ENCODE data around the gene IGFBP1. TPM values are rescaled to one million over a fixed set of nuclear protein-coding genes. Genes with fewer than 3 reads are reported as not detected.
A peak's percentile ranks its signal among the peaks of the same experiment; 100 is the strongest.

The IGFBP1 gene
- total and polyA plus RNA-seq, 2 of the 13 experiments (the other 11 are each of a cell fraction or from before 2014, with no cell fraction given) = 5.4 to 885 TPM

GRCh38 chr7:45920502-45921380, 32.5 kb downstream of the IGFBP1 start, which contains the start of gene IGFBP3 (continued):
- TF ChIP-seq ZNF768 (CRISPR knock-in tag; IDR thresholded peaks at IDR 0.05) = no peak
- TF ChIP-seq KDM4B (CRISPR knock-in tag; IDR thresholded peaks at IDR 0.05) = no peak
- TF ChIP-seq DNMT1 (CRISPR knock-in tag; IDR thresholded peaks at IDR 0.05) = peak; percentile 44; the same call in 1 of the 2 replicates
- peak; percentile 52; the same call in 1 of the 2 replicates for TF ChIP-seq DRAP1 (CRISPR knock-in tag; IDR thresholded peaks at IDR 0.05)
- TF ChIP-seq ZBTB14 (CRISPR knock-in tag; IDR thresholded peaks at IDR 0.05) = peak; percentile 64
- TF ChIP-seq ZNF740 (CRISPR knock-in tag; IDR thresholded peaks at IDR 0.05) = no peak
- TF ChIP-seq ARID4A (CRISPR knock-in tag; IDR thresholded peaks at IDR 0.05; ENCODE audit: borderline replicate concordance) = no peak
- TF ChIP-seq TFDP1 (CRISPR knock-in tag; IDR thresholded peaks at IDR 0.05; ENCODE audit: borderline replicate concordance) = no peak
- no peak for TF ChIP-seq RORA (CRISPR knock-in tag; IDR thresholded peaks at IDR 0.05)
- no peak for TF ChIP-seq PHB2 (IDR thresholded peaks at IDR 0.05; ENCODE audit: partially characterized antibody)
- no peak for TF ChIP-seq CTCF (CRISPR knock-in tag; IDR thresholded peaks at IDR 0.05)
- 0 out of 2 replicates have a peak, but pooled peaks have one; percentile 30 for TF ChIP-seq ZNF431 (CRISPR knock-in tag; IDR thresholded peaks at IDR 0.05; ENCODE audit: borderline replicate concordance, low read depth)
- no peak for TF ChIP-seq ETV6 (CRISPR knock-in tag; conservative IDR thresholded peaks at IDR 0.05)
- 0 out of 2 replicates have a peak, but pooled peaks have one; percentile 26 for TF ChIP-seq HDAC1 (CRISPR knock-in tag; IDR thresholded peaks at IDR 0.05)
- no peak for TF ChIP-seq NFE2L2 (IDR thresholded peaks at IDR 0.05; ENCODE audit: low read length)
- no peak for TF ChIP-seq KLF9 (CRISPR knock-in tag; IDR thresholded peaks at IDR 0.05; ENCODE audit: low read depth)
- TF ChIP-seq MYNN (CRISPR knock-in tag; IDR thresholded peaks at IDR 0.05; ENCODE audit: low read depth) = no peak
- TF ChIP-seq ZNF766 (CRISPR knock-in tag; IDR thresholded peaks at IDR 0.05; ENCODE audit: borderline replicate concordance) = no peak

All from HepG2 (cell line).